ENCODE data around the gene APBB3. TPM values are rescaled to one million over a fixed set of nuclear protein-coding genes. Genes with fewer than 3 reads are reported as not detected.

The APBB3 gene
- polyA plus RNA-seq, 3 donors: 4.9 to 211 (median 7.4) TPM

- peaks cover 25 to 58% of the 10 kb centered on the region in 2 donors for H3K4me1 ChIP-seq (ENCODE audit: control insufficient read depth in 1 of 2, insufficient read depth in 2 of 2, low read length in 2 of 2)
- Mint-ChIP-seq H3K9me3 (peaks cover 0 to 2% (median 0%) of the 10 kb centered on the region in 7 donors), H3K4me3 (peak overlapping the region; percentile 91 to 98), H3K4me1 (peaks cover 54% of the 10 kb centered on the region), H3K27ac (peak overlapping the region; percentile 97 to 99 (median 98)), H3K36me3 (peaks cover 54 to 63% of the 10 kb centered on the region in 2 donors), H3K27me3 (ENCODE audit: low read depth in 3 of 3) (peaks cover 0 to 2% (median 2%) of the 10 kb centered on the region in 3 donors)
- H3K4me3 ChIP-seq (replicated peaks in 1 of 3; ENCODE audit: low read depth in 2 of 3, low read length in 3 of 3): peak overlapping the region; percentile 77 to 87 (median 83)
- no peak for TF ChIP-seq CTCF (IDR thresholded peaks at IDR 0.05)
- peak overlapping the region; percentile 82 for H3K4me2 ChIP-seq (replicated peaks; ENCODE audit: extremely low read depth, low read length, poor library complexity, severe bottlenecking)
- WGBS (ENCODE audit: insufficient coverage): 67% methylated on average over 4 of the region's 8 CpGs
- peak overlapping the region; percentile 78 for H3K9ac ChIP-seq (ENCODE audit: insufficient read depth, low read length, poor library complexity, severe bottlenecking)
- H3K79me2 ChIP-seq (ENCODE audit: insufficient read depth, low read length): peaks cover 40% of the 10 kb centered on the region
- DNase-seq: no peak
- no peaks in the 10 kb centered on the region for H3K9me3 ChIP-seq (replicated peaks in 1 of 2; ENCODE audit: control insufficient read depth in 1 of 2, insufficient read depth in 1 of 2, low read length in 2 of 2)
- H3K27me3 ChIP-seq (ENCODE audit: control insufficient read depth in 2 of 2, insufficient read depth in 2 of 2, low read length in 2 of 2): no peaks in the 10 kb centered on the region
- intact Hi-C loops (cut with micrococcal nuclease): loop anchor here (5.0 to 10.0 kb wide), 2 partner anchors 84 to 151 kb away; partner anchors contain the start of genes IK (in 1 of the 2) and NDUFA2 (in 1 of the 2)
- peak overlapping the region; percentile 92 for H3K27ac ChIP-seq (ENCODE audit: low read depth in 1 of 2, low read length in 2 of 2)
- H2AFZ ChIP-seq (ENCODE audit: insufficient read depth, low read depth, low read length, poor library complexity, severe bottlenecking): no peak overlapping the region
- peaks cover 17% of the 10 kb centered on the region for H4K20me1 ChIP-seq (ENCODE audit: insufficient read depth, low read length)
- peaks cover 29 to 49% of the 10 kb centered on the region in 2 donors for H3K36me3 ChIP-seq (replicated peaks in 1 of 2; ENCODE audit: control insufficient read depth in 1 of 2, insufficient read depth in 2 of 2, low read length in 2 of 2)
Observed at GRCh38 chr5:140563596-140563995, 802 bp downstream of the APBB3 start.

DNA sequence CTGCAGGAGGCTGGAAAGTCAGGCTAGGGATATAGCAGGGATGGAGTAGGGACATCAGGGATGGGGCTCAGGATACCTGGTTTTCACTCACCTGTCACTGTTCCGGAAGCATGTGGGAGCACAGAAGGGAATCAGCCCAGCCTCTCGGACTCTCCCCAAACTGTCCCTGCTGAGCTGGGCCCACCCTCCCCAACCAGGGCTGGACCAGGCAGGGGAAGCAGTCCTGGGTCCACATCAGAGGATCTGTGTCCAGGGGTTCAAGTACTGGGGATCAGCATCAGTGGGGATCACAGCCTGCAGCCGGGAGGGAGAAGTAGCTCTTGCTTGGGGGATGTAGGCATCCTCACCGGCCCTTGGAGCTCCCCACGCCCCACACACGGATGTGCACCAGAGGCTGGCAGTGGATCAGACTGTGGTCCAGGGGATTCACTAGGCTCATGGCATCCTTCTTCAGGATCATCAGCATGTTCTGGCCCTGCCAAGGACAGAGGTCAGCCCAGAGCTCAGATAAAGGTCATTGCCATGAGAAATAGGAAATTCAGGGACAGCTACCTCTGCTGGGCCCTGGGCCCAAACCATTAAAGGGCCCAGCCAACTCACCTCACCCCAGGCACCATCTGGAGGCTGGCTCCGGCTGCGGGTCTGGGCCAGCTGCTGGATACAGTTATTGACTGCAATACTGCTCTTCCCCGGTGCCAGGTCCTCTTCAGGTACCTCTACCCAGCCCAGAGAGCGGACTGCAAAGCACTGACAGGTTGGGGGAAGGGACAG lies 2.5 kb downstream of the APBB3 start:
- no peak overlapping the region for H3K27ac Mint-ChIP-seq
- H4K20me1 ChIP-seq (ENCODE audit: insufficient read depth, low read length): peaks cover 17% of the 10 kb centered on the region
- intact Hi-C loops (cut with micrococcal nuclease): loop anchor here (5.0 to 10.0 kb wide), 2 partner anchors 85 to 153 kb away; partner anchors contain the start of genes IK (in 1 of the 2) and NDUFA2 (in 1 of the 2)
- H3K4me1 ChIP-seq (ENCODE audit: control insufficient read depth in 1 of 2, insufficient read depth in 2 of 2, low read length in 2 of 2): peaks cover 29 to 57% of the 10 kb centered on the region in 2 donors
- peak in 1 of 3 donors; percentile 4 for DNase-seq
- H3K9me3 Mint-ChIP-seq: peaks cover 0 to 1% (median 0%) of the 10 kb centered on the region in 7 donors
- H3K4me1 Mint-ChIP-seq: peaks cover 51% of the 10 kb centered on the region
- WGBS (ENCODE audit: insufficient coverage): 95% methylated on average over 8 of the region's 10 CpGs
- H3K36me3 ChIP-seq (replicated peaks in 1 of 2; ENCODE audit: control insufficient read depth in 1 of 2, insufficient read depth in 2 of 2, low read length in 2 of 2): peaks cover 21 to 32% of the 10 kb centered on the region in 2 donors
- no peaks in the 10 kb centered on the region for H3K27me3 ChIP-seq (ENCODE audit: control insufficient read depth in 2 of 2, insufficient read depth in 2 of 2, low read length in 2 of 2)
- H3K4me2 ChIP-seq (replicated peaks; ENCODE audit: extremely low read depth, low read length, poor library complexity, severe bottlenecking): peak overlapping the region; percentile 27
- no peak overlapping the region for H3K27ac ChIP-seq (ENCODE audit: low read depth in 1 of 2, low read length in 2 of 2)
- no peak overlapping the region for H2AFZ ChIP-seq (ENCODE audit: insufficient read depth, low read depth, low read length, poor library complexity, severe bottlenecking)
- peaks cover 40 to 50% of the 10 kb centered on the region in 2 donors for H3K36me3 Mint-ChIP-seq
- H3K79me2 ChIP-seq (ENCODE audit: insufficient read depth, low read length): peaks cover 33% of the 10 kb centered on the region
- no peak overlapping the region for H3K9ac ChIP-seq (ENCODE audit: insufficient read depth, low read length, poor library complexity, severe bottlenecking)
- TF ChIP-seq CTCF (IDR thresholded peaks at IDR 0.05): no peak
- no peaks in the 10 kb centered on the region for H3K9me3 ChIP-seq (replicated peaks in 1 of 2; ENCODE audit: control insufficient read depth in 1 of 2, insufficient read depth in 1 of 2, low read length in 2 of 2)
- H3K4me3 ChIP-seq (replicated peaks in 1 of 3; ENCODE audit: low read depth in 2 of 3, low read length in 3 of 3): peak overlapping the region in 1 of 3 experiments; percentile 87
- no peak overlapping the region for H3K4me3 Mint-ChIP-seq
- peaks cover 0 to 3% (median 0%) of the 10 kb centered on the region in 3 donors for H3K27me3 Mint-ChIP-seq (ENCODE audit: low read depth in 3 of 3)
